H1 (cell line): ENCODE measurements around the gene OR2M4. TPM values are rescaled to one million over a fixed set of nuclear protein-coding genes. Genes with fewer than 3 reads are reported as not detected.

Source experiments
- CTCF ChIA-PET: fragments of 300-600 bp; sonication (Branson Sonifier 250); formaldehyde crosslinking; loops from one replicate; lab custom pipeline; 2021; ENCODE audit not compliant: partially characterized antibody; lab: Charles Lee
- POLR2A ChIA-PET: fragments of 300-600 bp; sonication (Branson Sonifier 250); formaldehyde crosslinking; loops from one replicate; lab custom pipeline; 2021; ENCODE audit warnings: inconsistent platforms; ENCODE audit not compliant: partially characterized antibody; lab: Charles Lee
- DNase-seq, 2 experiments: peaks; one replicate each; pipeline versions ENCODE4 v3.0.0 to v3.0.0-alpha.2; 2010 to 2022; ENCODE audit warnings: low spot score in 2 of 2, low read depth in 1 of 2, mixed read lengths in 1 of 2
- FAIRE-seq: peaks from 2 replicates; lab custom pipeline; 2011; peaks lifted over from hg19 to GRCh38; lab: Jason Lieb, UNC
- H2AFZ ChIP-seq: 2 replicates; pipeline ENCODE4 v1.8.1; 2012; ENCODE audit warnings: low read length, inconsistent platforms
- H2AK5ac ChIP-seq: 2 replicates; pipeline ENCODE4 v1.6.1; 2013; ENCODE audit warnings: low read depth, low read length
- H2BK120ac ChIP-seq: replicated peaks from 2 replicates; pipeline ENCODE3; 2013; ENCODE audit warnings: low read depth, low read length, inconsistent platforms
- H2BK12ac ChIP-seq: 2 replicates; pipeline ENCODE4 v1.6.1; 2013; ENCODE audit warnings: low read depth, low read length
- H2BK15ac ChIP-seq: 2 replicates; pipeline ENCODE4 v1.6.1; 2013; ENCODE audit warnings: low read length
- H2BK20ac ChIP-seq: 2 replicates; pipeline ENCODE4 v1.6.1; 2013; ENCODE audit warnings: low read length
- H2BK5ac ChIP-seq: 2 replicates; pipeline ENCODE4 v1.6.1; 2013; ENCODE audit warnings: low read depth, low read length
- H3K14ac ChIP-seq: 2 replicates; pipeline ENCODE4 v1.6.1; 2013; ENCODE audit warnings: inconsistent platforms; ENCODE audit not compliant: insufficient read length
- H3K18ac ChIP-seq: 2 replicates; pipeline ENCODE4 v1.6.1; 2013; ENCODE audit warnings: low read length; ENCODE audit errors: extremely low read depth
- H3K23ac ChIP-seq: 2 replicates; pipeline ENCODE4 v1.6.1; 2013; ENCODE audit warnings: inconsistent platforms; ENCODE audit not compliant: insufficient read length
- H3K23me2 ChIP-seq: 2 replicates; pipeline ENCODE4 v1.6.1; 2013; ENCODE audit warnings: low read depth, low read length
- H3K27ac ChIP-seq: 2 replicates; pipeline ENCODE4 v1.6.1; 2011; ENCODE audit warnings: low read depth, low read length, inconsistent platforms
- H3K27me3 ChIP-seq, 4 experiments: replicated peaks in 1 of 4; 1 replicate in 1 of 4; 2 replicates in 3 of 4; pipeline versions ENCODE4 v1.6.1 to v1.8.1; 2011 to 2013; ENCODE audit warnings: low read length in 3 of 4, mild to moderate bottlenecking in 3 of 4, inconsistent platforms in 2 of 4, mixed read lengths in 2 of 4, moderate library complexity in 1 of 4; ENCODE audit not compliant: control insufficient read depth in 3 of 4, insufficient read depth in 3 of 4; ENCODE audit errors: extremely low read depth in 1 of 4
- H3K36me3 ChIP-seq, 4 experiments: 2 replicates each; pipeline versions ENCODE4 v1.6.1 to v1.8.1; 2011 to 2013; ENCODE audit warnings: mild to moderate bottlenecking in 4 of 4, low read length in 3 of 4, moderate library complexity in 2 of 4, control low read depth in 1 of 4, inconsistent platforms in 1 of 4; ENCODE audit not compliant: insufficient read depth in 4 of 4, control insufficient read depth in 2 of 4
- H3K4ac ChIP-seq: replicated peaks from 2 replicates; pipeline ENCODE3; 2013; ENCODE audit warnings: low read length, low read depth, mixed read lengths, inconsistent platforms; ENCODE audit not compliant: insufficient read length
- H3K4me1 ChIP-seq, 4 experiments: replicated peaks in 1 of 4; 1 replicate in 1 of 4; 2 replicates in 3 of 4; pipeline versions ENCODE4 v1.6.1 to v1.8.1; 2011 to 2013; ENCODE audit warnings: low read length in 3 of 4, inconsistent platforms in 2 of 4, mixed read lengths in 1 of 4; ENCODE audit not compliant: insufficient read depth in 4 of 4, control insufficient read depth in 3 of 4
- H3K4me2 ChIP-seq, 2 experiments: 2 replicates each; pipeline versions ENCODE4 v1.6.1 to v1.8.1; 2011 to 2013; ENCODE audit warnings: low read depth in 2 of 2, low read length in 2 of 2, control low read depth in 1 of 2, inconsistent platforms in 1 of 2, mild to moderate bottlenecking in 1 of 2; ENCODE audit not compliant: insufficient read depth in 1 of 2
- H3K4me3 ChIP-seq, 4 experiments: fragments of 200-600, 300-600 bp in 1 of 4; sonication (generic), shearing (Covaris generic), sonication (Bioruptor Twin) in 1 of 4; 2 replicates each; pipeline versions ENCODE4 v1.5.1 to v1.8.1; 2011 to 2016; ENCODE audit warnings: low read length in 4 of 4, low read depth in 3 of 4, control low read depth in 2 of 4, inconsistent platforms in 2 of 4, mild to moderate bottlenecking in 2 of 4, mixed read lengths in 1 of 4, moderate library complexity in 1 of 4; ENCODE audit not compliant: insufficient read depth in 2 of 4; ENCODE audit errors: extremely low read depth in 1 of 4
- H3K56ac ChIP-seq: replicated peaks from 2 replicates; pipeline ENCODE3; 2013; ENCODE audit warnings: low read depth, mild to moderate bottlenecking, mixed read lengths, low read length, inconsistent platforms; ENCODE audit not compliant: insufficient read length
- H3K79me1 ChIP-seq: 2 replicates; pipeline ENCODE4 v1.6.1; 2013; ENCODE audit warnings: low read depth, low read length, control low read depth
- H3K79me2 ChIP-seq, 2 experiments: 2 replicates each; pipeline versions ENCODE4 v1.6.1 to v1.8.1; 2012 to 2013; ENCODE audit warnings: low read length in 2 of 2, mild to moderate bottlenecking in 2 of 2, inconsistent platforms in 1 of 2; ENCODE audit not compliant: insufficient read depth in 2 of 2, control insufficient read depth in 1 of 2
- H3K9ac ChIP-seq, 4 experiments: replicated peaks in 1 of 4; 1 replicate in 1 of 4; 2 replicates in 3 of 4; pipeline versions ENCODE4 v1.6.1 to v1.8.1; 2011 to 2013; ENCODE audit warnings: low read depth in 3 of 4, low read length in 3 of 4, control low read depth in 2 of 4, mild to moderate bottlenecking in 2 of 4, moderate library complexity in 2 of 4, inconsistent platforms in 1 of 4; ENCODE audit errors: extremely low read depth in 1 of 4
- H3K9me3 ChIP-seq, 2 experiments: 2 replicates each; pipeline versions ENCODE4 v1.6.1 to v1.8.1; 2012 to 2013; ENCODE audit warnings: mild to moderate bottlenecking in 2 of 2, moderate library complexity in 2 of 2, control low read depth in 1 of 2, inconsistent platforms in 1 of 2, low read depth in 1 of 2, low read length in 1 of 2, mixed read lengths in 1 of 2; ENCODE audit not compliant: insufficient read depth in 2 of 2
- H4K20me1 ChIP-seq, 2 experiments: replicated peaks in 1 of 2; 2 replicates each; pipeline versions ENCODE3 to v1.8.1; 2011 to 2013; ENCODE audit warnings: inconsistent platforms in 2 of 2, low read length in 2 of 2, mild to moderate bottlenecking in 1 of 2; ENCODE audit not compliant: insufficient read depth in 2 of 2, control insufficient read depth in 1 of 2
- H4K5ac ChIP-seq: 2 replicates; pipeline ENCODE4 v1.6.1; 2013; ENCODE audit warnings: low read length, low read depth, mixed read lengths, inconsistent platforms; ENCODE audit not compliant: insufficient read length
- H4K8ac ChIP-seq: 2 replicates; pipeline ENCODE4 v1.8.0; 2013; ENCODE audit warnings: mild to moderate bottlenecking, moderate library complexity, low read length, inconsistent platforms; ENCODE audit not compliant: insufficient read depth; ENCODE audit errors: extremely low read depth
- H4K91ac ChIP-seq: replicated peaks from 2 replicates; pipeline ENCODE3; 2013; ENCODE audit warnings: low read length, mixed read lengths, inconsistent platforms; ENCODE audit not compliant: insufficient read length
- GABPA ChIP-seq: IDR thresholded peaks from 2 replicates; pipeline ENCODE4 v1.6.1; 2011; ENCODE audit warnings: mild to moderate bottlenecking, low read length, moderate library complexity, borderline replicate concordance; ENCODE audit not compliant: insufficient read depth
- POLR2A ChIP-seq, 2 experiments: IDR thresholded peaks; 1 replicate in 1 of 2; 2 replicates in 1 of 2; pipeline ENCODE4 v1.6.1; 2011; ENCODE audit warnings: low read depth in 2 of 2, low read length in 2 of 2, mild to moderate bottlenecking in 2 of 2; ENCODE audit errors: control extremely low read depth in 1 of 2
- WGBS, 2 experiments: shearing (Covaris generic) in 1 of 2; methylation state at CpG; one replicate each; pipeline versions ENCODE4 v1.1.6 to v1.1.7; 2013 to 2015; ENCODE audit warnings: low lambda C conversion rate in 2 of 2, mixed read lengths in 2 of 2, inconsistent platforms in 1 of 2, low coverage in 1 of 2, missing lambda C conversion rate in 1 of 2; ENCODE audit not compliant: insufficient replicate concordance in 2 of 2, insufficient coverage in 1 of 2, insufficient read length in 1 of 2; ENCODE audit errors: extremely low coverage in 1 of 2, missing lambda C conversion rate in 1 of 2; 5-methylcytosine and 5-hydroxymethylcytosine counted together
- polyA plus RNA-seq, 7 experiments: library from polyadenylated mRNA; depleted of rRNA in 3 of 7; stranded (reverse) in 5 of 7; unstranded in 2 of 7; fragments of >200 nt in 5 of 7; fragments of 200-250 nt in 2 of 7; gene quantifications; 1 replicate in 5 of 7; 2 replicates in 1 of 7; 4 replicates in 1 of 7; pipeline versions ENCODE4 v1.2.1 to v1.2.3, GENCODE V29; 2011 to 2013; ENCODE audit warnings: missing spikeins in 2 of 7, mixed read lengths in 2 of 7
- total RNA-seq: library from RNA; stranded (reverse); fragmentation: NEBNext Ultra II Directional; extraction: Animal tissue kit (Norgen Biotek cat#: 25700); gene quantifications from 2 replicates; pipeline ENCODE4 v1.2.1, GENCODE V29; 2021

OR2M4 gene
- total and polyA plus RNA-seq, 2 of the 8 experiments (the other 6 are each of a cell fraction or from before 2014, with no cell fraction given), result not detected

GRCh38 chr1:248189026-248189425 is 42.2 kb upstream of the OR2M4 start:
- no peak overlapping the region for H3K4me3 ChIP-seq
- 82% methylated on average over 11 of the region's 11 CpGs; no CpG with 5 or more reads in 1 of the 2 experiments for WGBS, 2 experiments
- no peak overlapping the region for H3K4me2 ChIP-seq
- no peak overlapping the region for H2AK5ac ChIP-seq
- no peaks in the 10 kb centered on the region for H3K23me2 ChIP-seq
- no peaks in the 10 kb centered on the region for H4K20me1 ChIP-seq
- no peak overlapping the region for H2BK5ac ChIP-seq
- no peak overlapping the region for H4K8ac ChIP-seq
- H2BK15ac ChIP-seq, result no peak overlapping the region
- H3K14ac ChIP-seq, result no peak overlapping the region
- no peak overlapping the region for H3K18ac ChIP-seq
- CTCF ChIA-PET, result no interaction called here
- no peak for FAIRE-seq
- H3K79me2 ChIP-seq, result no peaks in the 10 kb centered on the region
- no peaks in the 10 kb centered on the region for H3K36me3 ChIP-seq
- H4K91ac ChIP-seq, result no peak overlapping the region
- no peak overlapping the region for H2BK20ac ChIP-seq
- H4K5ac ChIP-seq, result no peak overlapping the region
- H3K56ac ChIP-seq, result no peak overlapping the region
- no peaks in the 10 kb centered on the region for H3K4me1 ChIP-seq
- no peaks in the 10 kb centered on the region for H3K27me3 ChIP-seq
- H3K79me1 ChIP-seq, result no peaks in the 10 kb centered on the region
- POLR2A ChIA-PET, result no interaction called here
- no peak overlapping the region for H3K23ac ChIP-seq
- H2AFZ ChIP-seq, result no peak overlapping the region
- peaks cover 51 to 61% of the 10 kb centered on the region in 2 experiments for H3K9me3 ChIP-seq
- H2BK120ac ChIP-seq, result no peak overlapping the region
- H3K9ac ChIP-seq, result no peak overlapping the region
- H3K4ac ChIP-seq, result no peak overlapping the region
- no peak overlapping the region for H3K27ac ChIP-seq
- TF ChIP-seq POLR2A (IDR thresholded peaks at IDR 0.05; ENCODE audit: control extremely low read depth in 1 of 2, low read depth in 2 of 2, low read length in 2 of 2), result no peak
- TF ChIP-seq GABPA, result no peak
- H2BK12ac ChIP-seq, result no peak overlapping the region
- no peak for DNase-seq
